ENCODE results near the gene OGFR.

Gene OGFR

DNA sequence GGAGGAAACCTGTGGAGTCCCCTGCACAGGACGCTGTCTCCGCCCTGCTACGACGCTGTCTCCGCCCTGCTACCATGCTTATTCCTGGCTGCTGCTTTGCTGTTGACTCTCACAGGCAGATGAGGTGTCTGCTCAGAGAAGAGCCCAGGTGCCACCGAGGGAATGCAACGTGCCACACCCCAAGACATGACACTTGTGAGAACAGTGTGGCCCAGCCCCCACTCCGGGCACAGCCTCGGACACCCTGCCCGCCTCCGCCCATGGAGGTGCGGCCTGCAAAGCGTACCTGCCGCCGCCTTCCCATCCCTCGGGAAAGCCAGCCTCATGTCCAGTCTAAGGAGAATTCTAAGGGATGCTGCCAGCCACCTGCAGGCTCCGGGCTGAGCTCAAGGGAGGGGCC is 23.9 kb upstream of the OGFR start:
- in situ Hi-C loops (cut with MboI; ENCODE audit: low sequenced_read_pairs) = loop anchor here (25.0 kb wide), 2 partner anchors 293 to 368 kb away; partner anchors contain the start of genes CABLES2 and GATA5

GRCh38 chr20:62782149-62782892 is 22.3 kb upstream of the OGFR start:
- in situ Hi-C loops (cut with MboI; ENCODE audit: low sequenced_read_pairs) = loop anchor here (25.0 kb wide), 2 partner anchors 295 to 370 kb away; partner anchors contain the start of genes CABLES2 and GATA5

GRCh38 chr20:62782893-62783278 is 21.7 kb upstream of the OGFR start:
- in situ Hi-C loops (cut with MboI; ENCODE audit: low sequenced_read_pairs) = loop anchor here (25.0 kb wide), 2 partner anchors 296 to 371 kb away; partner anchors contain the start of genes CABLES2 and GATA5

- in situ Hi-C loops (cut with MboI; ENCODE audit: low sequenced_read_pairs) = loop anchor here (25.0 kb wide), 2 partner anchors 297 to 372 kb away; partner anchors contain the start of genes CABLES2 and GATA5
Measured at GRCh38 chr20:62784497-62784896, 20.1 kb upstream of the OGFR start.

GRCh38 chr20:62785393-62785792 is 19.2 kb upstream of the OGFR start:
- in situ Hi-C loops (cut with MboI; ENCODE audit: low sequenced_read_pairs) = loop anchor here (25.0 kb wide), 2 partner anchors 298 to 373 kb away; partner anchors contain the start of genes CABLES2 and GATA5

- in situ Hi-C loops (cut with MboI; ENCODE audit: low sequenced_read_pairs) = loop anchor here (25.0 kb wide), 2 partner anchors 299 to 374 kb away; partner anchors contain the start of genes CABLES2 and GATA5
Measured at GRCh38 chr20:62786157-62786556, 18.5 kb upstream of the OGFR start.

GRCh38 chr20:62787321-62787720 is 17.3 kb upstream of the OGFR start:
- in situ Hi-C loops (cut with MboI; ENCODE audit: low sequenced_read_pairs) = loop anchor here (25.0 kb wide), 2 partner anchors 300 to 375 kb away; partner anchors contain the start of genes CABLES2 and GATA5

DNA sequence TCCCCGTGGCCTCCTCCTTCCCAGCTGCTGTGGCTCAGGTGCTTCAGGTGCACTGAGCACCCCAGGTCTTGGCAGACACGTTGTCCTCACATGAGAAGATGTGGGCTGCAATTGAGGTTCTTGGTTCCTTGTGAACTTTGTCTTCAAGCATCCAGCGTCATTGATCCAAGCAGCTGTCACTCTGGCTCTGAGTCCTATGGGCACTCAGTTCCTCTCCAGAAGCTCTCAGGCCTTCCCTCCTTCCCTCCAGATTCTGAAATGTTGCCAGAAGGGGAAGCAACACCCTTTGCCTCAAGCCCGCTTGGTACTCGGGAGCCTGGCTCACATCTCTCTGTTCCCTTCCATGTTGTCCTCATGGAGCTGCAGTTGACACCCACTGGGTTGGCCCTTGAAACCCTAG is 16.8 kb upstream of the OGFR start:
- in situ Hi-C loops (cut with MboI; ENCODE audit: low sequenced_read_pairs) = loop anchor here (25.0 kb wide), 2 partner anchors 301 to 376 kb away; partner anchors contain the start of genes CABLES2 and GATA5

DNA sequence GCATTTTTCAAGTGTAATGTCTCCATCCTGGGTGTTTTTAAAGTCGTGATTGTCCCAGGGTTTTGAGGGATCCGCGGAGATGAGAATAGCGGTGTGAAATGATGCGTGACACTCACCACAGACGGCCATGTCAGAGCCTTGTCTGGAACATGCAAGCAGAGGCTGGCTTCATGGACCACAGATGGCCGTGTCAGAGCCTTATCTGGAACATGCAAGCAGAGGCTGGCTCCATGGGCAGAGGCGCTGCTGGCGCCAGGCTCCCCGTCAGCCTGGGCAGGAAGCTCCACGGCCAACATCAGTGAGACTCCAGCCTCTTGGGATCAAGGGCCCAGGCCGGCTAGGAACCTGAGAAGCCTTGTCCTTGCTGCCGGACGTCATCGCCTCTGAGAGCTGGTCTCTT is 16.0 kb upstream of the OGFR start:
- in situ Hi-C loops (cut with MboI; ENCODE audit: low sequenced_read_pairs) = loop anchor here (25.0 kb wide), 2 partner anchors 301 to 376 kb away; partner anchors contain the start of genes CABLES2 and GATA5

DNA sequence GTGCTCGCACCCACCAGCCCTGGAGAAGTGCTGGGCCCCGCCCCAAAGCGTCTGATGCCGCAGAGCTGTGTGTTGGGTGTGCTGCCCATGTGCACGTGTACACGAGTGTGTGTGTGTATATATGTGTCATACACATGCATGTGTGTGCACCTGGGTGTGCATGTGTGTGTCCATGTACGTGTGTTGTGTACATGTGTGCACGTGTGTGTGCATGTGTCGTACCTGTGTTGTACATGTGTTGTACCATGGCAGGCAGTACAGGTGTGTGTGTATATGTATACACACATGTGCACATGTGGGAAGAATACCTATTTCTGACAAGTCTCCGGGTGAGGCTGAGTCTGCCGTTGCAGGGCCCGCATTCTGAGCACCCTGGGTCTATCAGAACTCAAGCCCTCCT is 14.6 kb upstream of the OGFR start:
- in situ Hi-C loops (cut with MboI; ENCODE audit: low sequenced_read_pairs) = loop anchor here (5.0 to 25.0 kb wide), 4 partner anchors 123 to 485 kb away; partner anchors contain the start of genes ADRM1, CABLES2 and GATA5

- in situ Hi-C loops (cut with MboI; ENCODE audit: low sequenced_read_pairs) = loop anchor here (5.0 to 25.0 kb wide), 4 partner anchors 124 to 487 kb away; partner anchors contain the start of genes ADRM1, CABLES2 and GATA5
Measured at GRCh38 chr20:62791301-62792181, 13.1 kb upstream of the OGFR start.

DNA sequence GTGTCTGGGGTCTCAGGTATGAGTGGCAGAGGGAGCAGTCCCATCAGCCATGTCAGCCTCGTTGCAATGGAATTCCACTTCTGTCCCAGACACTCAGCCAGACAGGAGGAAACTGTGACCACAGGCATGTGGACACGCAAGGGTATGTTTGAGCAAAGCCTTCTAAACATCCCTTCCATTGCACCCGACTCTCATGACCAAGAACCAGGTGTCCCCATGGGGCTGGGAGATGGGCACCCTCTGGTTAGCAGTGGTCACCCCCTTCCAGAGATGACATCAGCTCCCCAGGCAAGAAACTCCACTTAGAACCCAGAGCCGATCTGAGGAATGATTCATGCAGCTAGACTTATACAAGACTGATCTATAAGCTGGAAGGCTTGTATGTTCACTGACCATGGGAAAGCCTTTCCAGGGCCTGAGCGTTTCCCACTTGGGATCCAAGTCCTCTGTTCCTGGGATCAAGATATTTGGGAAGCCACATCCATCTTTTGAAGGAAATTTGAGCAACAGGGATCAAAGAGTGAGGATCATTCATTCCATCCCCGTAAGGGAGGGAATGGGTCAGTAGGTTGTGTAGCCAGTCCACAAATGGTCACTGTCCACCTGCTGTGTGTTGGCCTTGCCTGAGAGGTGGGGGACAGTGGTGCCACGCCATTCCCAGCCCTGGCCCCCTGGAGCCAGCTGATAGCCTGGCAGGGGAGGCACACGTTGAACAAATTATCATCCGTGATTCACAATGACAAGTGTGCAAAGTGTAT is 12.3 kb upstream of the OGFR start:
- in situ Hi-C loops (cut with MboI; ENCODE audit: low sequenced_read_pairs) = loop anchor here (5.0 to 25.0 kb wide), 4 partner anchors 125 to 488 kb away; partner anchors contain the start of genes ADRM1, CABLES2 and GATA5

DNA sequence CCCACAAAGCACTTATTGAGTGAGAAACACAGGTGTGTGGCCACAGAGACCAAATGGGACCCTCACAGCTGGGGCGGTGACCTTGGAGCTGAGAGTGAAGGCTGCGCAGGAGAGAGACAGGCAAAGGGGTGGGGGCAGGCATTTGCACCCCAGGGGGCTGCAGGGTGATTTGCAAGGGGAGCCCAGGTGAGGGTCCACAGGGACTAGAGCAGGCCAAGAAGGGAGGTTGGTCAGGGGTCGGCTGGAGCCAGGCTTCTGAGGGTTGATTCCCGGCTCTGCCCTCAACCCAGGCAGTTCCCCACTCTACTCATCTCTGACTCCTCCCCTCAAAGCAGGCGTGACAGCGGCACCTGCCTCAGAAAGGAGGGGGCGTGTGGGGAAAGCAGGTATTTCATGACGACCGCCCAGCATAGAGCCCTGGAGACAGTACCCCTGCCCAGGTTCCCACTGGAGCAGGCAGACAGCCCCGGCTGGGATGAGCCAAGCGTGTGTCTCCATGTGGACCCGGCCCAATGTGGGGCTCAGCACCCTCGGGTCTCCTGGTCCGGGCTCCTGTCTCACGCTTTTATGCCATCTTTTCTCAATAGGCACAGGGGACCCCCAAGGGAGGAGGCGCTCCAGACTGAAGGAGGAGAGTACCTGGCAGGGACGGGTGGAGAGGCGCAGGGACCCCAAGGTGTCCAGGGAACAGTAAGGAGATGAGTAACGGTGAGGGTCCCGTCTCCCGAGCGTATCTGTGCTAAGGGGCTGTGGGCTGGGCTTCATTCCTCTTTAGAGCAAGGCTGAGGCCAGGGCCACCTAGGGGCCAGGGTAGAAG is 11.5 kb upstream of the OGFR start:
- in situ Hi-C loops (cut with MboI; ENCODE audit: low sequenced_read_pairs) = loop anchor here (5.0 to 25.0 kb wide), 4 partner anchors 126 to 488 kb away; partner anchors contain the start of genes ADRM1, CABLES2 and GATA5

DNA sequence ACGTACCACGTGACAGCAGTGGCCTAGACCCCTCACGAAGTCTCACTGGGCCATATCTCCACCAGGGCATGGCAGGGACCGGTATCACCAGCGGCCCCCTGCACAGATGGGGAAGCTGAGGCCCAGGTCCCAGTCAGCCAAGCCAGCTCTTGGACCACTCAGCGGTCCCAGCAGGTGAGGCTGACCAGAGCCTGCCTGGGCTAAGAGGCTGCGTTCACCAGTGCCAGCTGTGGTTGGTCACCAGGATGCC is 11.0 kb upstream of the OGFR start:
- in situ Hi-C loops (cut with MboI; ENCODE audit: low sequenced_read_pairs) = loop anchor here (5.0 to 25.0 kb wide), 4 partner anchors 126 to 489 kb away; partner anchors contain the start of genes ADRM1, CABLES2 and GATA5

DNA sequence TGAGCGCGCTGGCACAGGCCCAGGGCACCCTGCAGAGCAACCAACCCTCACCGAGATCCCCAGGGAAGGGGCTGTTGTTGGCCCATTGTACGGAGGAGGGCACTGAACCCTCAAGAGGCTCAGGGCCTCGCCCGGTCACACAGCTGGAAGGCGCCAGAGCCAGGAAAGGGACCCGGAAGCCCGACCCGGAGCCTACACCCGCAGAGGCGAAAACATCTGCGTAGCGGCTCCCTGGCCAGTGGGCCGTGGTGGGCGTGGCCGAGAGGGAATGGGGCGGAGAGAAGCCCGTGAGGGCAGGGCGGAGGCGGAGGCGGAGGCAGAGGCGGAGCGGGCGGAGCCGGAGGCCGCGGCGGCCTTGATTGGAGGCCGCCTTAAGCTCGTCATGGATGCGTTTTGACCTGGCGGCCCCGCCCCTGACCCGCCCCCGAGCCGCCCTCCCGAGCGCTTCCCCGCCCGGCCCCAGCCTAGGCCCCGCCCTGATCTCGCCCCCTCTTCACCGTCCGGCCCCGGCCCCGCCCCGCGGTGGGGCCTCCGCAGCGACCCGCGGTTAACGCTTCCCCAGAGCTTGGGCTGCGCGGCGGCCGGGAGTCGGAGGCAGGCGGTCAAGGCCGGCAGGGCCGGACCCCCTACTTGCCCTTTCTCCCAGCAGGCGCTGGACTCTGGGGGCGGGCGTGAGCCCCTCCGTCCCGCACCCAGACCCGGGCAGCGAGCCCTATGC is 10.5 kb upstream of the OGFR start:
- in situ Hi-C loops (cut with MboI; ENCODE audit: low sequenced_read_pairs) = loop anchor here (5.0 to 25.0 kb wide), 4 partner anchors 127 to 489 kb away; partner anchors contain the start of genes ADRM1, CABLES2 and GATA5

DNA sequence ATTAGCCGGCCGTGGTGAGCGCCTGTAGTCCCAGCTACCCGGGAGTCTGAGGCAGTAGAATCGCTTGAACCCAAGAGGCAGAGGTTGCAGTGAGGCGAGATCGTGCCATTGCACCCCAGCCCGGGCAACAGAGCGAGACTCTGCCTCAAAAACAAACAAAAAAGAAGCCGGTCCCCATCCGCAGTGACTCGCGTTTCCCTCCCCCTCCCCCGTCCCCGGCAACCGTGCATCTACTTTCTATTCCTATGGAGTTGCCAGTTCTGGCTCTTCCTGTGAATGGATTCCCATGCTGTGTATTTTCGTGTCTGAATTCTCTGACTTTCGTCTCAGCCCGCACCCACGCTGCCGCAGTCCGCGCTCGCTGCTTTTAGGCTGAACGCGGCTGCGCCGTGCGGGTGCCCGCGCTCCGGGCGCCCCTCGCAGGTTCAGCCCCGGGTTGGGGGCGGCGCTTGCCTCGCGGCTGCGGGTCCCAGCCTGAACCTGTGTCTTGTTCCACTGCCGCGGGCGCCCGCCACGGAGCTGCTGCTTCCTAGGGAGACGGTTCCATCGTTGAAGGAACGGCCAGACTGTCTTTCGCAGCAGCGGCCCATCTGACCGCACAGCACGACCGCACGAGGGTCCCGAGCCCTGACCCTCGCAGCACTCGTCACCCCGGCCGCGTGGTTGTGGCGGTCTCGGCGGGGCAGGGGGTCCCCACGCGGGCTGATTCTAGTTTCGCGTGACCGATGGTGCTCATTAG is 9.4 kb upstream of the OGFR start:
- in situ Hi-C loops (cut with MboI; ENCODE audit: low sequenced_read_pairs) = loop anchor here (10.0 to 25.0 kb wide), 3 partner anchors 308 to 490 kb away; partner anchors contain the start of genes ADRM1, CABLES2 and GATA5

- in situ Hi-C loops (cut with MboI; ENCODE audit: low sequenced_read_pairs) = loop anchor here (10.0 to 25.0 kb wide), 3 partner anchors 310 to 492 kb away; partner anchors contain the start of genes ADRM1, CABLES2 and GATA5
Measured at GRCh38 chr20:62796699-62797491, 7.7 kb upstream of the OGFR start.
